Measurements from ENCODE around the gene DOCK9. TPM values are rescaled to one million over a fixed set of nuclear protein-coding genes. Genes with fewer than 3 reads are reported as not detected.

The DOCK9 gene
- total and polyA plus RNA-seq, 2 donors (not counting 1 experiment from before 2014, with no cell fraction given): 18.5 to 28.0 TPM

- H3K27ac ChIP-seq (ENCODE audit: low read length in 2 of 2): no peak overlapping the region
- no peak overlapping the region for H3K4me3 ChIP-seq (ENCODE audit: control extremely low read depth in 1 of 5, extremely low read depth in 1 of 5, insufficient read depth in 1 of 5, low read depth in 2 of 5, low read length in 4 of 5)
- H3K9ac ChIP-seq (ENCODE audit: low read length): no peak overlapping the region
- H3K4me1 ChIP-seq (ENCODE audit: control insufficient read depth in 2 of 2, insufficient read depth in 2 of 2, low read length in 2 of 2): no peaks in the 10 kb centered on the region
- no peak overlapping the region for H3K27ac Mint-ChIP-seq
- ChIA-PET POLR2A (no interaction called here), CTCF (no interaction called here)
- no peaks in the 10 kb centered on the region for H3K4me1 Mint-ChIP-seq
- H3K27me3 Mint-ChIP-seq: peaks cover 19% of the 10 kb centered on the region
- TF ChIP-seq CTCF (IDR thresholded peaks at IDR 0.05): no peak
- no peak for TF ChIP-seq EZH2 (IDR thresholded peaks at IDR 0.05; ENCODE audit: borderline replicate concordance, insufficient read depth, low read depth, low read length, poor library complexity, severe bottlenecking)
- peaks cover 0 to 10% (median 0%) of the 10 kb centered on the region in 3 donors for H3K9me3 ChIP-seq (ENCODE audit: control extremely low read depth in 1 of 3, control insufficient read depth in 2 of 3, insufficient read depth in 1 of 3, low read length in 2 of 3)
- peaks cover 0 to 6% (median 0%) of the 10 kb centered on the region in 4 experiments for H3K27me3 ChIP-seq (replicated peaks in 1 of 4; ENCODE audit: control extremely low read depth in 1 of 4, control insufficient read depth in 3 of 4, insufficient read depth in 4 of 4, low read length in 3 of 4)
- no peaks in the 10 kb centered on the region for H4K20me1 ChIP-seq (ENCODE audit: control insufficient read depth, insufficient read depth, low read length, poor library complexity, severe bottlenecking)
- intact Hi-C loops (cut with micrococcal nuclease): no loop called here
- no peaks in the 10 kb centered on the region for H3K36me3 ChIP-seq (replicated peaks in 1 of 2; ENCODE audit: control extremely low read depth in 1 of 2, control insufficient read depth in 1 of 2, extremely low read depth in 1 of 2, insufficient read depth in 2 of 2, low read length in 1 of 2)
- H3K79me2 ChIP-seq (ENCODE audit: control insufficient read depth, insufficient read depth, low read length): no peaks in the 10 kb centered on the region
- ATAC-seq (ENCODE audit: low read depth) (no peak), DNase-seq (no peak)
- H3K4me3 Mint-ChIP-seq: no peak overlapping the region
- H2AFZ ChIP-seq (ENCODE audit: insufficient read depth, low read depth, low read length, poor library complexity, severe bottlenecking): no peak overlapping the region
- no peaks in the 10 kb centered on the region for H3K9me3 Mint-ChIP-seq (ENCODE audit: insufficient read depth)
- WGBS (ENCODE audit: insufficient coverage): 86% methylated on average over 10 of the region's 11 CpGs
- H3K4me2 ChIP-seq (replicated peaks; ENCODE audit: low read depth, low read length, poor library complexity, severe bottlenecking): no peak overlapping the region
Observed at GRCh38 chr13:98781470-98781869, 196.4 kb downstream of the DOCK9 start.

GRCh38 chr13:98781045-98781444 is 196.8 kb downstream of the DOCK9 start:
- WGBS (ENCODE audit: insufficient coverage): 90% methylated on average over 11 of the region's 11 CpGs
- H3K79me2 ChIP-seq (ENCODE audit: control insufficient read depth, insufficient read depth, low read length): no peaks in the 10 kb centered on the region
- H2AFZ ChIP-seq (ENCODE audit: insufficient read depth, low read depth, low read length, poor library complexity, severe bottlenecking): no peak overlapping the region
- Mint-ChIP-seq H3K27me3 (peaks cover 19% of the 10 kb centered on the region), H3K9me3 (ENCODE audit: insufficient read depth) (no peaks in the 10 kb centered on the region), H3K4me1 (no peaks in the 10 kb centered on the region), H3K4me3 (no peak overlapping the region), H3K27ac (no peak overlapping the region)
- ChIA-PET CTCF (no interaction called here), POLR2A (no interaction called here)
- no peak overlapping the region for H3K27ac ChIP-seq (ENCODE audit: low read length in 2 of 2)
- TF ChIP-seq EZH2 (IDR thresholded peaks at IDR 0.05; ENCODE audit: borderline replicate concordance, insufficient read depth, low read depth, low read length, poor library complexity, severe bottlenecking): no peak
- TF ChIP-seq CTCF (IDR thresholded peaks at IDR 0.05): no peak
- no peak overlapping the region for H3K4me3 ChIP-seq (ENCODE audit: control extremely low read depth in 1 of 5, extremely low read depth in 1 of 5, insufficient read depth in 1 of 5, low read depth in 2 of 5, low read length in 4 of 5)
- no peaks in the 10 kb centered on the region for H4K20me1 ChIP-seq (ENCODE audit: control insufficient read depth, insufficient read depth, low read length, poor library complexity, severe bottlenecking)
- H3K36me3 ChIP-seq (replicated peaks in 1 of 2; ENCODE audit: control extremely low read depth in 1 of 2, control insufficient read depth in 1 of 2, extremely low read depth in 1 of 2, insufficient read depth in 2 of 2, low read length in 1 of 2): no peaks in the 10 kb centered on the region
- peaks cover 0 to 6% (median 0%) of the 10 kb centered on the region in 4 experiments for H3K27me3 ChIP-seq (replicated peaks in 1 of 4; ENCODE audit: control extremely low read depth in 1 of 4, control insufficient read depth in 3 of 4, insufficient read depth in 4 of 4, low read length in 3 of 4)
- ATAC-seq (ENCODE audit: low read depth) (no peak), DNase-seq (no peak)
- no peaks in the 10 kb centered on the region for H3K4me1 ChIP-seq (ENCODE audit: control insufficient read depth in 2 of 2, insufficient read depth in 2 of 2, low read length in 2 of 2)
- peaks cover 0 to 10% (median 0%) of the 10 kb centered on the region in 3 donors for H3K9me3 ChIP-seq (ENCODE audit: control extremely low read depth in 1 of 3, control insufficient read depth in 2 of 3, insufficient read depth in 1 of 3, low read length in 2 of 3)
- no peak overlapping the region for H3K9ac ChIP-seq (ENCODE audit: low read length)
- no peak overlapping the region for H3K4me2 ChIP-seq (replicated peaks; ENCODE audit: low read depth, low read length, poor library complexity, severe bottlenecking)
- intact Hi-C loops (cut with micrococcal nuclease): no loop called here
